IMR-90 (cell line): ENCODE data around the gene ATRAID. TPM values are rescaled to one million over a fixed set of nuclear protein-coding genes. Genes with fewer than 3 reads are reported as not detected.

ENCODE experiments used
- ATAC-seq: fragments of 200-7000 bp; cut with Tn5 transposase; 2 replicates; pipeline ENCODE4 v1.9.1; 2020; ENCODE audit warnings: low read depth, mild to moderate bottlenecking, moderate library complexity
- BruUV-seq: library from RNA; stranded (reverse); fragments of 400-500 nt; replicated peaks from 2 replicates; lab custom pipeline; 2021; lab: Mats Ljungman, UMichigan
- CTCF ChIA-PET: fragments of 300-600 bp; formaldehyde crosslinking; extraction: SDS; loops from one replicate; lab custom pipeline; 2021; ENCODE audit warnings: antibody characterized with exemption; lab: Yijun Ruan, JAX
- POLR2A ChIA-PET: fragments of 300-600 bp; sonication (Branson Sonifier 250); formaldehyde crosslinking; loops from one replicate; lab custom pipeline; 2022; ENCODE audit warnings: antibody characterized with exemption; ENCODE audit not compliant: unreplicated experiment; lab: Charles Lee
- DNase-seq: peaks from one replicate; pipeline ENCODE4 v3.0.0; 2013
- H2AFZ ChIP-seq: replicated peaks from 2 replicates; pipeline ENCODE3; 2013; ENCODE audit warnings: low read length, mild to moderate bottlenecking; ENCODE audit not compliant: poor library complexity
- H2AK5ac ChIP-seq: 2 replicates; pipeline ENCODE4 v1.6.1; 2013; ENCODE audit warnings: low read depth, low read length, inconsistent platforms
- H2AK9ac ChIP-seq: replicated peaks from 2 replicates; pipeline ENCODE3; 2013; ENCODE audit warnings: mild to moderate bottlenecking, low read depth, low read length, moderate library complexity; ENCODE audit not compliant: poor library complexity
- H2BK120ac ChIP-seq: 2 replicates; pipeline ENCODE4 v1.6.1; 2013; ENCODE audit warnings: low read depth, low read length, inconsistent platforms
- H2BK15ac ChIP-seq: 3 replicates; pipeline ENCODE4 v1.6.1; 2013; ENCODE audit warnings: low read depth, low read length, inconsistent platforms
- H2BK20ac ChIP-seq: 2 replicates; pipeline ENCODE4 v1.6.1; 2013; ENCODE audit warnings: low read depth, mild to moderate bottlenecking, inconsistent platforms, low read length, moderate library complexity
- H2BK5ac ChIP-seq: 2 replicates; pipeline ENCODE4 v1.6.1; 2013; ENCODE audit warnings: mild to moderate bottlenecking, low read depth, low read length, inconsistent platforms; ENCODE audit not compliant: poor library complexity, severe bottlenecking
- H3K14ac ChIP-seq: replicated peaks from 2 replicates; pipeline ENCODE4 v1.6.1; 2013; ENCODE audit warnings: low read depth, low read length, inconsistent platforms
- H3K18ac ChIP-seq: 2 replicates; pipeline ENCODE4 v1.6.1; 2013; ENCODE audit warnings: low read depth, low read length, control low read depth
- H3K23ac ChIP-seq: 2 replicates; pipeline ENCODE4 v1.6.1; 2013; ENCODE audit warnings: low read depth, low read length, inconsistent platforms
- H3K27ac ChIP-seq: 2 replicates; pipeline ENCODE4 v1.5.1; 2013; ENCODE audit warnings: mild to moderate bottlenecking, control low read depth, low read length; ENCODE audit not compliant: insufficient read depth
- H3K27me3 ChIP-seq: 2 replicates; pipeline ENCODE4 v1.6.1; 2013; ENCODE audit warnings: low read length; ENCODE audit not compliant: control insufficient read depth, insufficient read depth
- H3K36me3 ChIP-seq: 2 replicates; pipeline ENCODE4 v1.6.1; 2013; ENCODE audit warnings: low read length, mixed read lengths; ENCODE audit not compliant: control insufficient read depth, insufficient read depth
- H3K4ac ChIP-seq: 2 replicates; pipeline ENCODE4 v1.6.1; 2013; ENCODE audit warnings: low read depth, low read length, inconsistent platforms
- H3K4me1 ChIP-seq: 2 replicates; pipeline ENCODE4 v1.6.1; 2013; ENCODE audit warnings: low read length, mixed read lengths; ENCODE audit not compliant: control insufficient read depth, insufficient read depth
- H3K4me2 ChIP-seq: 2 replicates; pipeline ENCODE4 v1.6.1; 2013; ENCODE audit warnings: low read depth, mild to moderate bottlenecking, control low read depth, low read length, moderate library complexity
- H3K4me3 ChIP-seq: 2 replicates; pipeline ENCODE4 v1.5.1; 2013; ENCODE audit warnings: low read depth, mild to moderate bottlenecking, control low read depth, low read length, moderate library complexity; ENCODE audit not compliant: insufficient read depth
- H3K56ac ChIP-seq: 2 replicates; pipeline ENCODE4 v1.6.1; 2013; ENCODE audit warnings: low read length, inconsistent platforms; ENCODE audit not compliant: insufficient read depth; ENCODE audit errors: extremely low read depth
- H3K79me1 ChIP-seq, 2 experiments: 2 replicates each; pipeline ENCODE4 v1.6.1; 2013; ENCODE audit warnings: low read length in 2 of 2, inconsistent platforms in 1 of 2, low read depth in 1 of 2
- H3K9ac ChIP-seq: 2 replicates; pipeline ENCODE4 v1.6.1; 2013; ENCODE audit warnings: low read depth, low read length, control low read depth
- H3K9me1 ChIP-seq: 2 replicates; pipeline ENCODE4 v1.6.1; 2013; ENCODE audit warnings: low read length, inconsistent platforms; ENCODE audit not compliant: insufficient read depth
- H3K9me3 ChIP-seq: 2 replicates; pipeline ENCODE4 v1.6.1; 2013; ENCODE audit warnings: low read length; ENCODE audit not compliant: control insufficient read depth, insufficient read depth
- H4K20me1 ChIP-seq: 2 replicates; pipeline ENCODE4 v1.6.1; 2013; ENCODE audit warnings: low read length, inconsistent platforms; ENCODE audit not compliant: insufficient read depth
- H4K5ac ChIP-seq: 2 replicates; pipeline ENCODE4 v1.6.1; 2013; ENCODE audit warnings: mild to moderate bottlenecking, low read depth, low read length, control low read depth
- H4K8ac ChIP-seq, 2 experiments: 2 replicates each; pipeline ENCODE4 v1.6.1; 2013; ENCODE audit warnings: low read depth in 2 of 2, low read length in 2 of 2, control low read depth in 1 of 2, inconsistent platforms in 1 of 2
- H4K91ac ChIP-seq: 2 replicates; pipeline ENCODE4 v1.6.1; 2013; ENCODE audit warnings: low read depth, low read length, inconsistent platforms; ENCODE audit not compliant: insufficient read depth
- CHD1 ChIP-seq: IDR thresholded peaks from 2 replicates; pipeline ENCODE4 v1.6.1; 2012; ENCODE audit warnings: low read depth, low read length, improper control_type of control experiment
- RFX5 ChIP-seq: IDR thresholded peaks from 2 replicates; pipeline ENCODE4 v1.8.0; 2012; ENCODE audit warnings: low read depth, mild to moderate bottlenecking, low read length, moderate library complexity
- WGBS, 2 experiments: methylation state at CpG; one replicate each; pipeline versions ENCODE4 v1.1.5 to v1.1.7; 2013; ENCODE audit warnings: missing lambda C conversion rate in 2 of 2; ENCODE audit not compliant: insufficient read length in 1 of 2; ENCODE audit errors: extremely low coverage in 2 of 2; 5-methylcytosine and 5-hydroxymethylcytosine counted together
- dilution Hi-C: fragments of 300-500 bp; cut with HindIII; formaldehyde crosslinking; loops from one replicate; pipeline ENCODE4 v1.14.3; 2018; ENCODE audit warnings: low sequenced_read_pairs; ENCODE audit not compliant: unreplicated experiment
- in situ Hi-C: fragments of 300-500 bp; cut with MboI; formaldehyde crosslinking; loops from 3 replicates; pipeline ENCODE4 v1.14.3; 2019; ENCODE audit warnings: low sequenced_read_pairs, inconsistent platforms, mixed read lengths
- intact Hi-C: fragments of 100-400 bp; cut with micrococcal nuclease; formaldehyde crosslinking; loops from 2 replicates; pipeline ENCODE4 v1.10.0; 2022
- polyA plus RNA-seq, 3 experiments: library from polyadenylated mRNA; depleted of rRNA; stranded (reverse); fragments of >200 nt; gene quantifications; 2 replicates each; pipeline ENCODE4 v1.2.3, GENCODE V29; 2012; ENCODE audit warnings: low replicate concordance in 1 of 3
- total RNA-seq: library from RNA; depleted of rRNA; stranded (reverse); fragments of >200 nt; gene quantifications from 2 replicates; pipeline ENCODE4 v1.2.3, GENCODE V29; 2012

Gene ATRAID
- total and polyA plus RNA-seq, 2 of the 4 experiments (the other 2 are of a cell fraction): 138 to 173 TPM

DNA sequence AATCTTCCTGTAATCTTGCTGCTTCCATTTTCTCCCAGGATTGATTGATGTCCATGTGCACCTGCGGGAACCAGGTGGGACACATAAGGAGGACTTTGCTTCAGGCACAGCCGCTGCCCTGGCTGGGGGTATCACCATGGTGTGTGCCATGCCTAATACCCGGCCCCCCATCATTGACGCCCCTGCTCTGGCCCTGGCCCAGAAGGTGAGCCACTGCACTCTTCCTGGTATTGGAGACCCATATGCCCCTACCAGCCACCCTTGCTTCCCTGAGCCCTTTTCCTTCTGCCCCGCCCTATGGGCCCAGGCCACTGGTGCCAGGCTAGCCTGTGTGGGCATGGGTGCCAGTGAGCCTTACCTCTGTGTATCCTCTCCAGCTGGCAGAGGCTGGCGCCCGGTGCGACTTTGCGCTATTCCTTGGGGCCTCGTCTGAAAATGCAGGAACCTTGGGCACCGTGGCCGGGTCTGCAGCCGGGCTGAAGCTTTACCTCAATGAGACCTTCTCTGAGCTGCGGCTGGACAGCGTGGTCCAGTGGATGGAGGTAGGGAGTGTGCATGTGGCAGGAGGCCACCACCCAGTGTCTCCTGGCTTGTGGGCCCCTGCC lies 25.6 kb downstream of the ATRAID start:
- Histone ChIP-seq H2AK5ac (no peak overlapping the region), H4K20me1 (no peaks in the 10 kb centered on the region; the same call in 1 of the 2 replicates), H3K56ac (no peak overlapping the region), H4K8ac (no peak overlapping the region), H2AK9ac (no peak overlapping the region), H3K4me2 (no peak overlapping the region), H4K5ac (no peak overlapping the region), H3K4me1 (no peaks in the 10 kb centered on the region), H3K4me3 (no peak overlapping the region), H2BK120ac (no peak overlapping the region), H3K27me3 (no peaks in the 10 kb centered on the region), H3K23ac (no peak overlapping the region), H3K9me3 (no peaks in the 10 kb centered on the region), H3K9ac (no peak overlapping the region), H2BK5ac (no peak overlapping the region), H3K18ac (no peak overlapping the region), H4K91ac (no peak overlapping the region), H2BK15ac (no peak overlapping the region), H2BK20ac (no peak overlapping the region), H3K4ac (no peak overlapping the region), H3K27ac (no peak overlapping the region), H3K36me3 (peaks cover 89% of the 10 kb centered on the region), H3K79me1 (no peaks in the 10 kb centered on the region; a peak in 1 of 4 replicates), H2AFZ (no peak overlapping the region), H3K14ac (no peak overlapping the region), H3K9me1 (no peaks in the 10 kb centered on the region)
- DNase-seq (no peak), ATAC-seq (no peak)
- in situ Hi-C loops (no loop called here), intact Hi-C loops (no loop called here), dilution Hi-C loops (no loop called here)
- WGBS, 2 experiments: 100% methylated on average over 7 of the region's 15 CpGs; no CpG with 5 or more reads in 1 of the 2 experiments
- no peak for TF ChIP-seq CHD1
- TF ChIP-seq RFX5: no peak
- no TSS peak for BruUV-seq
- POLR2A ChIA-PET: no interaction called here
- CTCF ChIA-PET: no interaction called here
